ENCODE data around the gene IMMT.
"Not testable (repeated sequence)": the region's sequence is repeated elsewhere in the genome, so short reads cannot be mapped to it uniquely, and the experiment has no call there.

The IMMT gene

DNA sequence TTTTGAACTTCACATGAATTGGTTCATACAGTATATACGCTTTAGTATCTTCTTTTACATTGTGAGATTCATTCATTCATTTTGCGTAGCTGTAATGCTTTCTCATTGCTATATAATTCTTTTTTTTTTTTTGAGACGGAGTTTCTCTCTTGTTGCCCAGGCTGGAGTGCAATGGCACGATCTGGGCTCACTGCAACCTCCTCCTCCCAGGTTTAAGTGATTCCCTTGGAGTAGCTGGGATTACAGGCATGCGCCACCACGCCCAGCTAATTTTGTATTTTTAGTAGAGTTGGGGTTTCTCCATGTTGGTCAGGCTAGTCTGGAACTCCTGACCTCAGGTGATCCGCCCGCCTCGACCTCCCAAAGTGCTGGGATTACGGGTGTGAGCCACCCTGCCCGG lies 5.3 kb upstream of the IMMT start:
- not testable (repeated sequence) for H3K4me2 ChIP-seq (ENCODE audit: low read length, poor library complexity, severe bottlenecking); H3K9me3 ChIP-seq (ENCODE audit: control insufficient read depth, low read length); H3K23ac ChIP-seq (ENCODE audit: low read length in 2 of 2); H3K18ac ChIP-seq (ENCODE audit: low read depth in 1 of 2, low read length in 2 of 2); H3K36me3 ChIP-seq (ENCODE audit: control insufficient read depth in 1 of 2, insufficient read depth in 2 of 2, low read depth in 1 of 2, low read length in 2 of 2); H2BK12ac ChIP-seq (ENCODE audit: low read length in 2 of 2); H4K8ac ChIP-seq (ENCODE audit: low read length); H2BK5ac ChIP-seq (ENCODE audit: low read depth, low read length, poor library complexity, severe bottlenecking); H3K27me3 ChIP-seq (ENCODE audit: control insufficient read depth in 1 of 2, insufficient read depth in 1 of 2, low read length in 2 of 2); DNase-seq; H2BK15ac ChIP-seq (ENCODE audit: low read depth, poor library complexity, severe bottlenecking); H3K14ac ChIP-seq (ENCODE audit: low read length in 2 of 2); H2AFZ ChIP-seq (ENCODE audit: low read depth, low read length); H3K27ac ChIP-seq (ENCODE audit: low read length, poor library complexity, severe bottlenecking); H4K91ac ChIP-seq (ENCODE audit: low read length); H2BK120ac ChIP-seq (ENCODE audit: low read depth, low read length); H3K4me1 ChIP-seq (ENCODE audit: control insufficient read depth, insufficient read depth, low read depth, low read length); H3K4ac ChIP-seq (ENCODE audit: low read depth in 1 of 2, low read length in 2 of 2); H2AK5ac ChIP-seq (ENCODE audit: low read length, severe bottlenecking)
- peak overlapping the region; percentile 98 for H3K9ac ChIP-seq (ENCODE audit: low read length)
- peak overlapping the region in 1 of 2 experiments; percentile 100 for H3K4me3 ChIP-seq (ENCODE audit: insufficient read depth in 1 of 2, low read depth in 1 of 2, low read length in 2 of 2)
- 93% methylated on average over 8 of the region's 11 CpGs for WGBS
- H3K79me1 ChIP-seq (replicated peaks; ENCODE audit: low read length, poor library complexity, severe bottlenecking) = peaks cover 24% of the 10 kb centered on the region

- no peak for DNase-seq
- Histone ChIP-seq H3K9me3 (ENCODE audit: control insufficient read depth, low read length) (no peaks in the 10 kb centered on the region), H3K9ac (ENCODE audit: low read length) (peak overlapping the region; percentile 98), H3K23ac (ENCODE audit: low read length in 2 of 2) (no peak overlapping the region), H2BK12ac (ENCODE audit: low read length in 2 of 2) (no peak overlapping the region), H3K4me2 (ENCODE audit: low read length, poor library complexity, severe bottlenecking) (peak overlapping the region; percentile 72), H2AFZ (ENCODE audit: low read depth, low read length) (peak overlapping the region; percentile 55), H3K4me1 (ENCODE audit: control insufficient read depth, insufficient read depth, low read depth, low read length) (peaks cover 3% of the 10 kb centered on the region), H3K36me3 (ENCODE audit: control insufficient read depth in 1 of 2, insufficient read depth in 2 of 2, low read depth in 1 of 2, low read length in 2 of 2) (peaks cover 0 to 3% of the 10 kb centered on the region in 2 experiments), H4K91ac (ENCODE audit: low read length) (no peak overlapping the region), H3K79me1 (replicated peaks; ENCODE audit: low read length, poor library complexity, severe bottlenecking) (peaks cover 18% of the 10 kb centered on the region), H2BK15ac (ENCODE audit: low read depth, poor library complexity, severe bottlenecking) (no peak overlapping the region), H3K18ac (ENCODE audit: low read depth in 1 of 2, low read length in 2 of 2) (peak overlapping the region in 1 of 2 experiments; percentile 77), H3K27ac (ENCODE audit: low read length, poor library complexity, severe bottlenecking) (peak overlapping the region; percentile 24), H2BK120ac (ENCODE audit: low read depth, low read length) (no peak overlapping the region), H2AK5ac (ENCODE audit: low read length, severe bottlenecking) (no peak overlapping the region), H3K27me3 (ENCODE audit: control insufficient read depth in 1 of 2, insufficient read depth in 1 of 2, low read length in 2 of 2) (no peaks in the 10 kb centered on the region), H3K4me3 (ENCODE audit: insufficient read depth in 1 of 2, low read depth in 1 of 2, low read length in 2 of 2) (peak overlapping the region; percentile 67 to 100), H2BK5ac (ENCODE audit: low read depth, low read length, poor library complexity, severe bottlenecking) (no peak overlapping the region), H3K4ac (ENCODE audit: low read depth in 1 of 2, low read length in 2 of 2) (peak overlapping the region in 1 of 2 experiments; percentile 47), H4K8ac (ENCODE audit: low read length) (peak overlapping the region; percentile 21), H3K14ac (ENCODE audit: low read length in 2 of 2) (no peak overlapping the region)
- 4% methylated on average over 3 of the region's 8 CpGs for WGBS
Observed at GRCh38 chr2:86199834-86200177, 4.5 kb upstream of the IMMT start.

- H2AK5ac ChIP-seq (ENCODE audit: low read length, severe bottlenecking) = peak overlapping the region; percentile 36
- peaks cover 2 to 3% of the 10 kb centered on the region in 2 experiments for H3K36me3 ChIP-seq (ENCODE audit: control insufficient read depth in 1 of 2, insufficient read depth in 2 of 2, low read depth in 1 of 2, low read length in 2 of 2)
- H4K91ac ChIP-seq (ENCODE audit: low read length) = peak overlapping the region; percentile 72
- peak overlapping the region; percentile 81 for H4K8ac ChIP-seq (ENCODE audit: low read length)
- H3K23ac ChIP-seq (ENCODE audit: low read length in 2 of 2) = no peak overlapping the region
- no peaks in the 10 kb centered on the region for H3K9me3 ChIP-seq (ENCODE audit: control insufficient read depth, low read length)
- H3K9ac ChIP-seq (ENCODE audit: low read length) = peak overlapping the region; percentile 98
- H2BK120ac ChIP-seq (ENCODE audit: low read depth, low read length) = no peak overlapping the region
- WGBS = 47% methylated on average over 14 of the region's 23 CpGs
- H3K79me1 ChIP-seq (replicated peaks; ENCODE audit: low read length, poor library complexity, severe bottlenecking) = peaks cover 3% of the 10 kb centered on the region
- H3K27ac ChIP-seq (ENCODE audit: low read length, poor library complexity, severe bottlenecking) = peak overlapping the region; percentile 68
- H3K4me1 ChIP-seq (ENCODE audit: control insufficient read depth, insufficient read depth, low read depth, low read length) = peaks cover 9% of the 10 kb centered on the region
- no peak for DNase-seq
- H2BK15ac ChIP-seq (ENCODE audit: low read depth, poor library complexity, severe bottlenecking) = no peak overlapping the region
- H2BK12ac ChIP-seq (ENCODE audit: low read length in 2 of 2) = no peak overlapping the region
- peak overlapping the region; percentile 1 to 22 for H3K18ac ChIP-seq (ENCODE audit: low read depth in 1 of 2, low read length in 2 of 2)
- peak overlapping the region; percentile 36 for H3K4me2 ChIP-seq (ENCODE audit: low read length, poor library complexity, severe bottlenecking)
- H3K14ac ChIP-seq (ENCODE audit: low read length in 2 of 2) = no peak overlapping the region
- no peak overlapping the region for H2BK5ac ChIP-seq (ENCODE audit: low read depth, low read length, poor library complexity, severe bottlenecking)
- H3K4ac ChIP-seq (ENCODE audit: low read depth in 1 of 2, low read length in 2 of 2) = peak overlapping the region; percentile 0 to 21
- peak overlapping the region; percentile 90 to 99 for H3K4me3 ChIP-seq (ENCODE audit: insufficient read depth in 1 of 2, low read depth in 1 of 2, low read length in 2 of 2)
- no peak overlapping the region for H2AFZ ChIP-seq (ENCODE audit: low read depth, low read length)
- no peaks in the 10 kb centered on the region for H3K27me3 ChIP-seq (ENCODE audit: control insufficient read depth in 1 of 2, insufficient read depth in 1 of 2, low read length in 2 of 2)
Observed at GRCh38 chr2:86195808-86196387, 636 bp upstream of the IMMT start.

GRCh38 chr2:86194751-86195054 lies 559 bp downstream of the IMMT start:
- peak overlapping the region; percentile 90 to 99 for H3K4me3 ChIP-seq (ENCODE audit: insufficient read depth in 1 of 2, low read depth in 1 of 2, low read length in 2 of 2)
- H3K27ac ChIP-seq (ENCODE audit: low read length, poor library complexity, severe bottlenecking) = peak overlapping the region; percentile 74
- peaks cover 3% of the 10 kb centered on the region for H3K79me1 ChIP-seq (replicated peaks; ENCODE audit: low read length, poor library complexity, severe bottlenecking)
- peak overlapping the region; percentile 98 for H3K9ac ChIP-seq (ENCODE audit: low read length)
- no peak overlapping the region for H3K4ac ChIP-seq (ENCODE audit: low read depth in 1 of 2, low read length in 2 of 2)
- no peak overlapping the region for H4K91ac ChIP-seq (ENCODE audit: low read length)
- no peak overlapping the region for H2BK120ac ChIP-seq (ENCODE audit: low read depth, low read length)
- H3K23ac ChIP-seq (ENCODE audit: low read length in 2 of 2) = no peak overlapping the region
- H2BK15ac ChIP-seq (ENCODE audit: low read depth, poor library complexity, severe bottlenecking) = no peak overlapping the region
- no peak overlapping the region for H2AFZ ChIP-seq (ENCODE audit: low read depth, low read length)
- no peak overlapping the region for H3K18ac ChIP-seq (ENCODE audit: low read depth in 1 of 2, low read length in 2 of 2)
- H3K36me3 ChIP-seq (ENCODE audit: control insufficient read depth in 1 of 2, insufficient read depth in 2 of 2, low read depth in 1 of 2, low read length in 2 of 2) = peaks cover 3 to 14% of the 10 kb centered on the region in 2 experiments
- no peaks in the 10 kb centered on the region for H3K27me3 ChIP-seq (ENCODE audit: control insufficient read depth in 1 of 2, insufficient read depth in 1 of 2, low read length in 2 of 2)
- no peak overlapping the region for H2AK5ac ChIP-seq (ENCODE audit: low read length, severe bottlenecking)
- no peak overlapping the region for H4K8ac ChIP-seq (ENCODE audit: low read length)
- H3K14ac ChIP-seq (ENCODE audit: low read length in 2 of 2) = no peak overlapping the region
- WGBS = 0% methylated on average over 17 of the region's 17 CpGs
- H3K4me1 ChIP-seq (ENCODE audit: control insufficient read depth, insufficient read depth, low read depth, low read length) = peaks cover 9% of the 10 kb centered on the region
- peak overlapping the region; percentile 95 for H3K4me2 ChIP-seq (ENCODE audit: low read length, poor library complexity, severe bottlenecking)
- H3K9me3 ChIP-seq (ENCODE audit: control insufficient read depth, low read length) = no peaks in the 10 kb centered on the region
- H2BK12ac ChIP-seq (ENCODE audit: low read length in 2 of 2) = no peak overlapping the region
- DNase-seq = no peak
- H2BK5ac ChIP-seq (ENCODE audit: low read depth, low read length, poor library complexity, severe bottlenecking) = no peak overlapping the region
